Dendritic cell treated with granulocyte-macrophage colony-stimulating factor and Interleukin-4, amounts not matched to agents 40 ng/mL and 50 ng/mL, for 4 days (primary cell): ENCODE data around the gene SLC12A7.
"Not testable (repeated sequence)": the region's sequence is repeated elsewhere in the genome, so short reads cannot be mapped to it uniquely, and the experiment has no call there.

Experiments used
- H3K27ac Mint-ChIP-seq: one replicate; pipeline ENCODE4 v1.8.0; 2022; ENCODE audit warnings: mild to moderate bottlenecking, mixed read lengths
- H3K27me3 Mint-ChIP-seq: one replicate; pipeline ENCODE4 v1.8.0; 2022; ENCODE audit warnings: mild to moderate bottlenecking, mixed read lengths
- H3K36me3 Mint-ChIP-seq: one replicate; pipeline ENCODE4 v1.8.0; 2022; ENCODE audit warnings: low read depth, mixed read lengths
- H3K4me1 Mint-ChIP-seq: one replicate; pipeline ENCODE4 v1.8.0; 2022; ENCODE audit warnings: low read depth, mixed read lengths
- H3K4me3 Mint-ChIP-seq: one replicate; pipeline ENCODE4 v1.8.0; 2022; ENCODE audit warnings: mild to moderate bottlenecking, moderate library complexity, mixed read lengths
- H3K9me3 Mint-ChIP-seq: one replicate; pipeline ENCODE4 v1.8.0; 2022; ENCODE audit warnings: mixed read lengths
- intact Hi-C: fragments of 100-400 bp; cut with micrococcal nuclease; formaldehyde crosslinking; loops from one replicate; pipeline ENCODE4 v1.15.0; 2022

Gene SLC12A7

GRCh38 chr5:1136814-1137213, 25.0 kb upstream of the SLC12A7 start:
- Mint-ChIP-seq H3K27me3 (peaks cover 33% of the 10 kb centered on the region), H3K27ac (peak overlapping the region; percentile 79), H3K36me3 (no peaks in the 10 kb centered on the region)

GRCh38 chr5:1135696-1136525, 24.0 kb upstream of the SLC12A7 start:
- Mint-ChIP-seq H3K9me3 (no peaks in the 10 kb centered on the region), H3K27me3 (peaks cover 27% of the 10 kb centered on the region), H3K4me3 (no peak overlapping the region), H3K36me3 (no peaks in the 10 kb centered on the region), H3K4me1 (peaks cover 61% of the 10 kb centered on the region), H3K27ac (peak overlapping the region; percentile 21)
- intact Hi-C loops = loop anchor here (5.0 kb wide), 1 partner anchor 34 kb away; no protein-coding TSS in a partner anchor

More at GRCh38 chr5:1136814-1137213, 25.0 kb upstream of the SLC12A7 start:
- peaks cover 61% of the 10 kb centered on the region for H3K4me1 Mint-ChIP-seq
- intact Hi-C loops = loop anchor here (5.0 kb wide), 1 partner anchor 35 kb away; no protein-coding TSS in a partner anchor
- H3K4me3 Mint-ChIP-seq = peak overlapping the region; percentile 47
- H3K9me3 Mint-ChIP-seq = no peaks in the 10 kb centered on the region

- Mint-ChIP-seq H3K4me1 (peaks cover 60% of the 10 kb centered on the region), H3K36me3 (no peaks in the 10 kb centered on the region), H3K4me3 (no peak overlapping the region), H3K27ac (peak overlapping the region; percentile 46), H3K9me3 (no peaks in the 10 kb centered on the region), H3K27me3 (peaks cover 22% of the 10 kb centered on the region)
- intact Hi-C loops = no loop called here
These were observed 22.6 kb upstream of the SLC12A7 start for GRCh38 chr5:1134478-1134877.

- Mint-ChIP-seq H3K4me1 (peaks cover 60% of the 10 kb centered on the region), H3K9me3 (no peaks in the 10 kb centered on the region), H3K27ac (peak overlapping the region; percentile 46), H3K36me3 (no peaks in the 10 kb centered on the region), H3K27me3 (peaks cover 30% of the 10 kb centered on the region), H3K4me3 (no peak overlapping the region)
- intact Hi-C loops = no loop called here
These were observed 21.8 kb upstream of the SLC12A7 start for GRCh38 chr5:1133510-1134201.

GRCh38 chr5:1133108-1133507, 21.2 kb upstream of the SLC12A7 start:
- Mint-ChIP-seq H3K4me3 (no peak overlapping the region), H3K36me3 (no peaks in the 10 kb centered on the region)

GRCh38 chr5:1132570-1132969, 20.7 kb upstream of the SLC12A7 start:
- intact Hi-C loops = no loop called here
- Mint-ChIP-seq H3K4me1 (peaks cover 57% of the 10 kb centered on the region), H3K27me3 (peaks cover 39% of the 10 kb centered on the region), H3K4me3 (no peak overlapping the region), H3K27ac (no peak overlapping the region), H3K36me3 (no peaks in the 10 kb centered on the region), H3K9me3 (no peaks in the 10 kb centered on the region)

More at GRCh38 chr5:1133108-1133507, 21.2 kb upstream of the SLC12A7 start:
- intact Hi-C loops = no loop called here
- Mint-ChIP-seq H3K27me3 (peaks cover 34% of the 10 kb centered on the region), H3K9me3 (no peaks in the 10 kb centered on the region), H3K27ac (peak overlapping the region; percentile 46), H3K4me1 (peaks cover 60% of the 10 kb centered on the region)

GRCh38 chr5:1131726-1132125, 19.9 kb upstream of the SLC12A7 start:
- Mint-ChIP-seq H3K27ac (no peak overlapping the region), H3K9me3 (no peaks in the 10 kb centered on the region), H3K4me1 (peaks cover 49% of the 10 kb centered on the region), H3K4me3 (no peak overlapping the region), H3K27me3 (peaks cover 40% of the 10 kb centered on the region), H3K36me3 (no peaks in the 10 kb centered on the region)
- intact Hi-C loops = no loop called here

GRCh38 chr5:1131191-1131621, 19.3 kb upstream of the SLC12A7 start:
- no peaks in the 10 kb centered on the region for H3K36me3 Mint-ChIP-seq

GRCh38 chr5:1130218-1130946, 18.5 kb upstream of the SLC12A7 start:
- Mint-ChIP-seq H3K4me3 (no peak overlapping the region), H3K27ac (no peak overlapping the region), H3K9me3 (no peaks in the 10 kb centered on the region), H3K4me1 (peaks cover 37% of the 10 kb centered on the region), H3K36me3 (no peaks in the 10 kb centered on the region), H3K27me3 (peaks cover 36% of the 10 kb centered on the region)
- intact Hi-C loops = no loop called here

More at GRCh38 chr5:1131191-1131621, 19.3 kb upstream of the SLC12A7 start:
- H3K4me1 Mint-ChIP-seq = peaks cover 44% of the 10 kb centered on the region
- no peak overlapping the region for H3K4me3 Mint-ChIP-seq
- intact Hi-C loops = no loop called here
- H3K9me3 Mint-ChIP-seq = no peaks in the 10 kb centered on the region
- H3K27ac Mint-ChIP-seq = no peak overlapping the region
- H3K27me3 Mint-ChIP-seq = peaks cover 40% of the 10 kb centered on the region

- intact Hi-C loops = no loop called here
- H3K27ac Mint-ChIP-seq = no peak overlapping the region
- H3K4me1 Mint-ChIP-seq = peaks cover 30% of the 10 kb centered on the region
- H3K27me3 Mint-ChIP-seq = peaks cover 38% of the 10 kb centered on the region
- H3K4me3 Mint-ChIP-seq = no peak overlapping the region
- no peaks in the 10 kb centered on the region for H3K36me3 Mint-ChIP-seq
- no peaks in the 10 kb centered on the region for H3K9me3 Mint-ChIP-seq
These were observed 17.8 kb upstream of the SLC12A7 start for GRCh38 chr5:1129711-1130055.

- H3K4me3 Mint-ChIP-seq = no peak overlapping the region
- H3K27ac Mint-ChIP-seq = no peak overlapping the region
- H3K9me3 Mint-ChIP-seq = no peaks in the 10 kb centered on the region
- peaks cover 29% of the 10 kb centered on the region for H3K4me1 Mint-ChIP-seq
- intact Hi-C loops = no loop called here
- peaks cover 42% of the 10 kb centered on the region for H3K27me3 Mint-ChIP-seq
- no peaks in the 10 kb centered on the region for H3K36me3 Mint-ChIP-seq
These were observed 17.3 kb upstream of the SLC12A7 start for GRCh38 chr5:1128977-1129710.

- Mint-ChIP-seq H3K9me3 (no peaks in the 10 kb centered on the region), H3K36me3 (no peaks in the 10 kb centered on the region), H3K4me3 (no peak overlapping the region), H3K27me3 (peaks cover 42% of the 10 kb centered on the region), H3K4me1 (peaks cover 21% of the 10 kb centered on the region), H3K27ac (no peak overlapping the region)
- intact Hi-C loops = no loop called here
These were observed 16.3 kb upstream of the SLC12A7 start for GRCh38 chr5:1127959-1128785.

GRCh38 chr5:1125695-1126094, 13.8 kb upstream of the SLC12A7 start:
- intact Hi-C loops, H3K36me3 Mint-ChIP-seq, H3K27ac Mint-ChIP-seq, H3K9me3 Mint-ChIP-seq, H3K4me3 Mint-ChIP-seq: not testable (repeated sequence)
- Mint-ChIP-seq H3K4me1 (peaks cover 12% of the 10 kb centered on the region), H3K27me3 (peaks cover 41% of the 10 kb centered on the region)
